OCI-LY7 (cell line): ENCODE results near the gene CHKA.

Experiments
- CTCF ChIP-seq: fragments of 200-600 bp; sonication (generic); conservative IDR thresholded peaks from 2 replicates; pipeline ENCODE4 v1.5.1; 2014; ENCODE audit warnings: mild to moderate bottlenecking, antibody characterized with exemption, low read length, moderate library complexity, mixed read lengths
- EZH2phosphoT487 ChIP-seq: fragments of 200-600 bp; sonication (generic); IDR thresholded peaks from 2 replicates; pipeline ENCODE4 v1.6.1; 2018; ENCODE audit warnings: low read depth, borderline replicate concordance, mild to moderate bottlenecking, mixed run types, antibody characterized with exemption, low read length, moderate library complexity, mixed read lengths

DNA sequence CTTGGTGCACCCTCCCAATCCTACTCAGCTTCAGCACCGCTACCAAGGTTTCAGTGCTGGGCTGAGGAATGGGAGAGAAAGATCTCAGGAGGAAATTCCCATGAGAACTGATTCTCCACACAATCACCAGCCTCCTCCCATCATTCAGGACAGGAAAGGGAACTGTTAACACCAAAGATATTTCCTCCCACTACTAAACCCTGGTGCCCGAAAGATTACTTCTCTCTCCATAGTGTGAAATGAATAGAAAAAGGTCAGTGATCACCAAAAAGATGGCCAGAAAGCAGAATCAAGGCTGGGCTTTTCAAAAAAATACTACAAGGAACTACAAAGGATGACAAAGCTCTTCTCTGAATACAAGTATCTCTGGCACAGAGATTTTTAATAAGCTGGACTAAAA, 56.3 kb downstream of the CHKA start:
- TF ChIP-seq CTCF (no peak), EZH2phosphoT487 (no peak)
